HL-60 (cell line): Measurements from ENCODE around the gene FLYWCH2.
"Not testable (repeated sequence)": the region's sequence is repeated elsewhere in the genome, so short reads cannot be mapped to it uniquely, and the experiment has no call there.

Experiments
- DNase-seq, 2 experiments: peaks; one replicate each; pipeline ENCODE4 v3.0.0-alpha.2; 2010 to 2020; ENCODE audit warnings: low read depth in 1 of 2, low spot score in 1 of 2
- H3K27ac ChIP-seq: fragments of 250-450 bp; sonication (Bioruptor Pico); replicated peaks from 2 replicates; pipeline ENCODE4 v1.5.1; 2020; ENCODE audit warnings: mild to moderate bottlenecking, moderate library complexity
- H3K27me3 ChIP-seq: fragments of 250-450 bp; sonication (Bioruptor Pico); 2 replicates; pipeline ENCODE4 v1.5.1; 2021; ENCODE audit warnings: mild to moderate bottlenecking, moderate library complexity; ENCODE audit not compliant: insufficient read depth, poor library complexity, severe bottlenecking
- H3K4me3 ChIP-seq: replicated peaks from 2 replicates; pipeline ENCODE4 v1.5.1; 2011; ENCODE audit warnings: mild to moderate bottlenecking, control low read depth, low read length; ENCODE audit not compliant: insufficient read depth
- GABPA ChIP-seq: IDR thresholded peaks from 2 replicates; pipeline ENCODE4 v1.6.1; 2012; ENCODE audit warnings: low read depth
- POLR2AphosphoS5 ChIP-seq: IDR thresholded peaks from 2 replicates; pipeline ENCODE4 v1.6.1; 2012; ENCODE audit warnings: low read depth
- SPI1 ChIP-seq: IDR thresholded peaks from 2 replicates; pipeline ENCODE4 v1.6.1; 2012; ENCODE audit warnings: low read depth, mild to moderate bottlenecking, borderline replicate concordance
- TF ChIP-seq, protein P1 (sequence below): IDR thresholded peaks from 2 replicates; pipeline ENCODE4 v1.6.1; 2012; ENCODE audit warnings: low read depth; ENCODE audit not compliant: insufficient replicate concordance
- TF ChIP-seq, protein P2 (sequence below): IDR thresholded peaks from one replicate; pipeline ENCODE4 v1.5.1; 2011; ENCODE audit warnings: low read length, control low read depth, inconsistent platforms; ENCODE audit not compliant: insufficient read depth

The FLYWCH2 gene

DNA sequence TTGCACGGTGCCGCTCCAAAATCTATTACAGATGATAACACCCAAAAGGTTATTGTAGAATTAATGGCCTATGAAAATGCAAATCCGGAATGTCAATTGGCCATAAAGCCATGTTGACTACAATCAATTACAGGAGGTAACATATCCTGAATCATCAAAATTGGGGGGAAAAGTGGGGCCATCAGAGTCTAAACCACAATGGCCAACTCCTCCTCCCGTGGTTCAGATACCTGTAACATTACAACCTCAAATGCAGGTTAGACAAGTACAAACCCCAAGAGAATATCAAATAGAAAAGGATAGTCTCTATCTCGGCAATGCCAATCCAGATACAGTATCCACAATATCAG, 43.6 kb downstream of the FLYWCH2 start:
- TF ChIP-seq, protein P1, sequence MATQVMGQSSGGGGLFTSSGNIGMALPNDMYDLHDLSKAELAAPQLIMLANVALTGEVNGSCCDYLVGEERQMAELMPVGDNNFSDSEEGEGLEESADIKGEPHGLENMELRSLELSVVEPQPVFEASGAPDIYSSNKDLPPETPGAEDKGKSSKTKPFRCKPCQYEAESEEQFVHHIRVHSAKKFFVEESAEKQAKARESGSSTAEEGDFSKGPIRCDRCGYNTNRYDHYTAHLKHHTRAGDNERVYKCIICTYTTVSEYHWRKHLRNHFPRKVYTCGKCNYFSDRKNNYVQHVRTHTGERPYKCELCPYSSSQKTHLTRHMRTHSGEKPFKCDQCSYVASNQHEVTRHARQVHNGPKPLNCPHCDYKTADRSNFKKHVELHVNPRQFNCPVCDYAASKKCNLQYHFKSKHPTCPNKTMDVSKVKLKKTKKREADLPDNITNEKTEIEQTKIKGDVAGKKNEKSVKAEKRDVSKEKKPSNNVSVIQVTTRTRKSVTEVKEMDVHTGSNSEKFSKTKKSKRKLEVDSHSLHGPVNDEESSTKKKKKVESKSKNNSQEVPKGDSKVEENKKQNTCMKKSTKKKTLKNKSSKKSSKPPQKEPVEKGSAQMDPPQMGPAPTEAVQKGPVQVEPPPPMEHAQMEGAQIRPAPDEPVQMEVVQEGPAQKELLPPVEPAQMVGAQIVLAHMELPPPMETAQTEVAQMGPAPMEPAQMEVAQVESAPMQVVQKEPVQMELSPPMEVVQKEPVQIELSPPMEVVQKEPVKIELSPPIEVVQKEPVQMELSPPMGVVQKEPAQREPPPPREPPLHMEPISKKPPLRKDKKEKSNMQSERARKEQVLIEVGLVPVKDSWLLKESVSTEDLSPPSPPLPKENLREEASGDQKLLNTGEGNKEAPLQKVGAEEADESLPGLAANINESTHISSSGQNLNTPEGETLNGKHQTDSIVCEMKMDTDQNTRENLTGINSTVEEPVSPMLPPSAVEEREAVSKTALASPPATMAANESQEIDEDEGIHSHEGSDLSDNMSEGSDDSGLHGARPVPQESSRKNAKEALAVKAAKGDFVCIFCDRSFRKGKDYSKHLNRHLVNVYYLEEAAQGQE = no peak
- TF ChIP-seq, protein P2, sequence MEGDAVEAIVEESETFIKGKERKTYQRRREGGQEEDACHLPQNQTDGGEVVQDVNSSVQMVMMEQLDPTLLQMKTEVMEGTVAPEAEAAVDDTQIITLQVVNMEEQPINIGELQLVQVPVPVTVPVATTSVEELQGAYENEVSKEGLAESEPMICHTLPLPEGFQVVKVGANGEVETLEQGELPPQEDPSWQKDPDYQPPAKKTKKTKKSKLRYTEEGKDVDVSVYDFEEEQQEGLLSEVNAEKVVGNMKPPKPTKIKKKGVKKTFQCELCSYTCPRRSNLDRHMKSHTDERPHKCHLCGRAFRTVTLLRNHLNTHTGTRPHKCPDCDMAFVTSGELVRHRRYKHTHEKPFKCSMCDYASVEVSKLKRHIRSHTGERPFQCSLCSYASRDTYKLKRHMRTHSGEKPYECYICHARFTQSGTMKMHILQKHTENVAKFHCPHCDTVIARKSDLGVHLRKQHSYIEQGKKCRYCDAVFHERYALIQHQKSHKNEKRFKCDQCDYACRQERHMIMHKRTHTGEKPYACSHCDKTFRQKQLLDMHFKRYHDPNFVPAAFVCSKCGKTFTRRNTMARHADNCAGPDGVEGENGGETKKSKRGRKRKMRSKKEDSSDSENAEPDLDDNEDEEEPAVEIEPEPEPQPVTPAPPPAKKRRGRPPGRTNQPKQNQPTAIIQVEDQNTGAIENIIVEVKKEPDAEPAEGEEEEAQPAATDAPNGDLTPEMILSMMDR = no peak
- TF ChIP-seq SPI1 (no peak), GABPA (no peak), POLR2AphosphoS5 (no peak)
- no peak for DNase-seq
- H3K27ac ChIP-seq = no peak overlapping the region
- H3K27me3 ChIP-seq = no peaks in the 10 kb centered on the region
- no peak overlapping the region for H3K4me3 ChIP-seq

DNA sequence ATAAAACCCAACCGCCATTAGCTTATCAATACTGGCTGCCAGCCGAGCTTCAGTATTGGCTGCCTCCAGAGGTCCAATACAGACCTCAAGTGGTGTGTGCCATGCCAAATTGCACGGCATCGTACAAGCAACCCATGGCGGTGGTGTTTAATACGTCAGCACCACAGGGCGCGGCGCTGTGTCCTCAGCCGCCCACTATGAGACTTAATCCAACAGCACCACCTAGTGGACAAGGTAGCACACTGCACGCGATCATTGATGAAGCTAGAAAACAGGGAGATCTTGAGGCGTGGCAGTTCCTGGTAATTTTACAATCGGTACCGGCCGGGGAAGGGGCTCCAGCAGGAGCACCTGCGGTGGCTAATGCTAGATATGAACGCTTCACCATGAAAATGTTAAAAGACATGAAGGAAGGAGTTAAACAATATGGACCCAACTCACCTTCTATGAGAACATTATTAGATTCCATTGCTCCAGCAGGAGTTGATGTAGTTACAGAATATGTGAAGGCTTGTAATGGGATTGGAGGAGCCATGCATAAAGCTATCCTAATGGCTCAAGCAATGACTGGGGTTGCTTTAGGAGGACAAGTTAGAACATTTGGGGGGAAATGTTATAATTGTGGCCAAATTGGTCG, 44.1 kb downstream of the FLYWCH2 start:
- TF ChIP-seq GABPA (no peak), POLR2AphosphoS5 (0 out of 2 replicates have a peak, but pooled peaks have one; percentile 19), SPI1 (no peak)
- TF ChIP-seq, protein P2 = peak; percentile 94
- no peak overlapping the region for H3K4me3 ChIP-seq

DNA sequence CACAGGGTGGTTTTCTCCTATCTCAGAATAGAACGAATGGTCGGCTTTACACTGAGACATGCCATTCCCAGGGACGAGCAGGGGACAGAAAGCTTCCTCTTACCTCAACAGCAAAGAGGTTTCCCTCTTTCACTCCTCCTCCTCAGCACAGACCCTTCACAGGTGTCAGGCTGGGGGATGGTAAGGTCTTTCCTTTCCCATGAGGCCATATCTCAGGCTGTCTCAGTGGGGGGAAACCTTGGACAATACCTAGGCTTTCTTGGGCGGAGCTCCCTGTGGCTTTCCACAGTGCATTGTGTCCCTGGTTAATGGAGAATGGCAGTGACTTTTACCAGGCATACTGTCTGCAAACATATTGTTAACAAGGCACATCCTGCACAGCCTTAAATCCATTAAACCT, 45.1 kb downstream of the FLYWCH2 start:
- H3K27me3 ChIP-seq, H3K27ac ChIP-seq, H3K4me3 ChIP-seq, DNase-seq: not testable (repeated sequence)

More for the DNA sequence above, 44.1 kb downstream of the FLYWCH2 start:
- Histone ChIP-seq H3K27me3 (no peaks in the 10 kb centered on the region), H3K27ac (no peak overlapping the region)
- peak; percentile 64 to 90 for DNase-seq

DNA sequence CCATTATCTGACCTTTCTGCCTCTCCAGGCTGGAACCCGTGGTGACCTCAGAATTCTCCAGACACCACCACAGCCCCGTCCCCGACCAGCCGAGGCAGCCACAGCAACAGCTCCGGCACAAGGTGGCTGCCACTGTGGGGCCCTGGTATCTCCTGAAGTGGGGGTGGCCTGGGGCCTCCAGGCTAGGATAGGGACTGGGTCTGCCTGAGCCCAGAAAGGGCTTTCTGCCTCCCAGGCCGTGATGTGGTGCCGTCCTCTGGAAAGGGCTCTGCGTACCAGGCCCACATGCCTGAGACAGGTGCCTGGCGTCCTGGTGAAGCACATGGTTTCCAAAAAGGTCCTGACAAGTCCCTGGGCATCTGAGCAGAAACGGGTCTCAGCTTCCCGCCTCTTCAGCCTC, 45.8 kb downstream of the FLYWCH2 start:
- H3K27ac ChIP-seq = no peak overlapping the region
- no peak for DNase-seq
- no peaks in the 10 kb centered on the region for H3K27me3 ChIP-seq
- no peak overlapping the region for H3K4me3 ChIP-seq
- TF ChIP-seq, protein P2 = no peak
- no peak for TF ChIP-seq POLR2AphosphoS5
- TF ChIP-seq, protein P1 = no peak
- TF ChIP-seq GABPA = no peak
- TF ChIP-seq SPI1 = no peak
